IMR-90 (cell line): Measurements from ENCODE around the gene CNST. TPM values are rescaled to one million over a fixed set of nuclear protein-coding genes. Genes with fewer than 3 reads are reported as not detected.

ENCODE experiments used
- ATAC-seq: fragments of 200-7000 bp; cut with Tn5 transposase; 2 replicates; pipeline ENCODE4 v1.9.1; 2020; ENCODE audit warnings: low read depth, mild to moderate bottlenecking, moderate library complexity
- BruUV-seq: library from RNA; stranded (reverse); fragments of 400-500 nt; replicated peaks from 2 replicates; lab custom pipeline; 2021; lab: Mats Ljungman, UMichigan
- CTCF ChIA-PET: fragments of 300-600 bp; formaldehyde crosslinking; extraction: SDS; loops from one replicate; lab custom pipeline; 2021; ENCODE audit warnings: antibody characterized with exemption; lab: Yijun Ruan, JAX
- POLR2A ChIA-PET: fragments of 300-600 bp; sonication (Branson Sonifier 250); formaldehyde crosslinking; loops from one replicate; lab custom pipeline; 2022; ENCODE audit warnings: antibody characterized with exemption; ENCODE audit not compliant: unreplicated experiment; lab: Charles Lee
- DNase-seq: peaks from one replicate; pipeline ENCODE4 v3.0.0; 2013
- H2AFZ ChIP-seq: replicated peaks from 2 replicates; pipeline ENCODE3; 2013; ENCODE audit warnings: low read length, mild to moderate bottlenecking; ENCODE audit not compliant: poor library complexity
- H2AK5ac ChIP-seq: 2 replicates; pipeline ENCODE4 v1.6.1; 2013; ENCODE audit warnings: low read depth, low read length, inconsistent platforms
- H2AK9ac ChIP-seq: replicated peaks from 2 replicates; pipeline ENCODE3; 2013; ENCODE audit warnings: mild to moderate bottlenecking, low read depth, low read length, moderate library complexity; ENCODE audit not compliant: poor library complexity
- H2BK120ac ChIP-seq: 2 replicates; pipeline ENCODE4 v1.6.1; 2013; ENCODE audit warnings: low read depth, low read length, inconsistent platforms
- H2BK15ac ChIP-seq: 3 replicates; pipeline ENCODE4 v1.6.1; 2013; ENCODE audit warnings: low read depth, low read length, inconsistent platforms
- H2BK20ac ChIP-seq: 2 replicates; pipeline ENCODE4 v1.6.1; 2013; ENCODE audit warnings: low read depth, mild to moderate bottlenecking, inconsistent platforms, low read length, moderate library complexity
- H2BK5ac ChIP-seq: 2 replicates; pipeline ENCODE4 v1.6.1; 2013; ENCODE audit warnings: mild to moderate bottlenecking, low read depth, low read length, inconsistent platforms; ENCODE audit not compliant: poor library complexity, severe bottlenecking
- H3K14ac ChIP-seq: replicated peaks from 2 replicates; pipeline ENCODE4 v1.6.1; 2013; ENCODE audit warnings: low read depth, low read length, inconsistent platforms
- H3K18ac ChIP-seq: 2 replicates; pipeline ENCODE4 v1.6.1; 2013; ENCODE audit warnings: low read depth, low read length, control low read depth
- H3K23ac ChIP-seq: 2 replicates; pipeline ENCODE4 v1.6.1; 2013; ENCODE audit warnings: low read depth, low read length, inconsistent platforms
- H3K27ac ChIP-seq: 2 replicates; pipeline ENCODE4 v1.5.1; 2013; ENCODE audit warnings: mild to moderate bottlenecking, control low read depth, low read length; ENCODE audit not compliant: insufficient read depth
- H3K27me3 ChIP-seq: 2 replicates; pipeline ENCODE4 v1.6.1; 2013; ENCODE audit warnings: low read length; ENCODE audit not compliant: control insufficient read depth, insufficient read depth
- H3K36me3 ChIP-seq: 2 replicates; pipeline ENCODE4 v1.6.1; 2013; ENCODE audit warnings: low read length, mixed read lengths; ENCODE audit not compliant: control insufficient read depth, insufficient read depth
- H3K4ac ChIP-seq: 2 replicates; pipeline ENCODE4 v1.6.1; 2013; ENCODE audit warnings: low read depth, low read length, inconsistent platforms
- H3K4me1 ChIP-seq: 2 replicates; pipeline ENCODE4 v1.6.1; 2013; ENCODE audit warnings: low read length, mixed read lengths; ENCODE audit not compliant: control insufficient read depth, insufficient read depth
- H3K4me2 ChIP-seq: 2 replicates; pipeline ENCODE4 v1.6.1; 2013; ENCODE audit warnings: low read depth, mild to moderate bottlenecking, control low read depth, low read length, moderate library complexity
- H3K4me3 ChIP-seq: 2 replicates; pipeline ENCODE4 v1.5.1; 2013; ENCODE audit warnings: low read depth, mild to moderate bottlenecking, control low read depth, low read length, moderate library complexity; ENCODE audit not compliant: insufficient read depth
- H3K56ac ChIP-seq: 2 replicates; pipeline ENCODE4 v1.6.1; 2013; ENCODE audit warnings: low read length, inconsistent platforms; ENCODE audit not compliant: insufficient read depth; ENCODE audit errors: extremely low read depth
- H3K79me1 ChIP-seq, 2 experiments: 2 replicates each; pipeline ENCODE4 v1.6.1; 2013; ENCODE audit warnings: low read length in 2 of 2, inconsistent platforms in 1 of 2, low read depth in 1 of 2
- H3K9ac ChIP-seq: 2 replicates; pipeline ENCODE4 v1.6.1; 2013; ENCODE audit warnings: low read depth, low read length, control low read depth
- H3K9me1 ChIP-seq: 2 replicates; pipeline ENCODE4 v1.6.1; 2013; ENCODE audit warnings: low read length, inconsistent platforms; ENCODE audit not compliant: insufficient read depth
- H3K9me3 ChIP-seq: 2 replicates; pipeline ENCODE4 v1.6.1; 2013; ENCODE audit warnings: low read length; ENCODE audit not compliant: control insufficient read depth, insufficient read depth
- H4K20me1 ChIP-seq: 2 replicates; pipeline ENCODE4 v1.6.1; 2013; ENCODE audit warnings: low read length, inconsistent platforms; ENCODE audit not compliant: insufficient read depth
- H4K5ac ChIP-seq: 2 replicates; pipeline ENCODE4 v1.6.1; 2013; ENCODE audit warnings: mild to moderate bottlenecking, low read depth, low read length, control low read depth
- H4K8ac ChIP-seq, 2 experiments: 2 replicates each; pipeline ENCODE4 v1.6.1; 2013; ENCODE audit warnings: low read depth in 2 of 2, low read length in 2 of 2, control low read depth in 1 of 2, inconsistent platforms in 1 of 2
- H4K91ac ChIP-seq: 2 replicates; pipeline ENCODE4 v1.6.1; 2013; ENCODE audit warnings: low read depth, low read length, inconsistent platforms; ENCODE audit not compliant: insufficient read depth
- CHD1 ChIP-seq: IDR thresholded peaks from 2 replicates; pipeline ENCODE4 v1.6.1; 2012; ENCODE audit warnings: low read depth, low read length, improper control_type of control experiment
- CTCF ChIP-seq: conservative IDR thresholded peaks from 2 replicates; pipeline ENCODE4 v1.5.1; 2012; ENCODE audit warnings: mild to moderate bottlenecking, low read depth, low read length, improper control_type of control experiment
- FOS ChIP-seq: fragments of 150-350 bp; IDR thresholded peaks from 2 replicates; pipeline ENCODE4 v1.6.1; 2016; ENCODE audit warnings: low read depth, low read length
- MAFK ChIP-seq: IDR thresholded peaks from 2 replicates; pipeline ENCODE4 v1.6.1; 2012; ENCODE audit warnings: low read depth, low read length, improper control_type of control experiment
- MAZ ChIP-seq: IDR thresholded peaks from 2 replicates; pipeline ENCODE4 v1.6.1; 2012; ENCODE audit warnings: low read depth, mild to moderate bottlenecking, low read length, improper control_type of control experiment, moderate library complexity, borderline replicate concordance
- MXI1 ChIP-seq: IDR thresholded peaks from 2 replicates; pipeline ENCODE4 v1.6.1; 2012; ENCODE audit warnings: low read depth, mild to moderate bottlenecking, low read length, moderate library complexity, borderline replicate concordance
- NFE2L2 ChIP-seq: fragments of 150-350 bp; IDR thresholded peaks from 2 replicates; pipeline ENCODE4 v1.6.1; 2016; ENCODE audit warnings: low read depth, mild to moderate bottlenecking, low read length
- RAD21 ChIP-seq: IDR thresholded peaks from 2 replicates; pipeline ENCODE4 v1.6.1; 2012; ENCODE audit warnings: low read length, improper control_type of control experiment
- whole genome bisulfite sequencing, 2 experiments: methylation state at CpG; one replicate each; pipeline versions ENCODE4 v1.1.5 to v1.1.7; 2013; ENCODE audit warnings: missing lambda C conversion rate in 2 of 2; ENCODE audit not compliant: insufficient read length in 1 of 2; ENCODE audit errors: extremely low coverage in 2 of 2; 5-methylcytosine and 5-hydroxymethylcytosine counted together
- dilution Hi-C: fragments of 300-500 bp; cut with HindIII; formaldehyde crosslinking; loops from one replicate; pipeline ENCODE4 v1.14.3; 2018; ENCODE audit warnings: low sequenced_read_pairs; ENCODE audit not compliant: unreplicated experiment
- in situ Hi-C: fragments of 300-500 bp; cut with MboI; formaldehyde crosslinking; loops from 3 replicates; pipeline ENCODE4 v1.14.3; 2019; ENCODE audit warnings: low sequenced_read_pairs, inconsistent platforms, mixed read lengths
- intact Hi-C: fragments of 100-400 bp; cut with micrococcal nuclease; formaldehyde crosslinking; loops from 2 replicates; pipeline ENCODE4 v1.10.0; 2022
- polyA plus RNA-seq, 3 experiments: library from polyadenylated mRNA; depleted of rRNA; stranded (reverse); fragments of >200 nt; gene quantifications; 2 replicates each; pipeline ENCODE4 v1.2.3, GENCODE V29; 2012; ENCODE audit warnings: low replicate concordance in 1 of 3
- total RNA-seq: library from RNA; depleted of rRNA; stranded (reverse); fragments of >200 nt; gene quantifications from 2 replicates; pipeline ENCODE4 v1.2.3, GENCODE V29; 2012

Gene CNST
- total and polyA plus RNA-seq, 2 of the 4 experiments (the other 2 are of a cell fraction), result 15.4 to 25.5 TPM

GRCh38 chr1:246677842-246678241 is 111.6 kb downstream of the CNST start:
- in situ Hi-C loops, result loop anchor here (25.0 kb wide), 1 partner anchor 1516 kb away; the partner anchor contains the start of gene KIF26B
- ATAC-seq, result no peak
- H3K9ac ChIP-seq, result no peak overlapping the region
- no peak overlapping the region for H2BK15ac ChIP-seq
- no peak overlapping the region for H4K8ac ChIP-seq
- no peaks in the 10 kb centered on the region for H3K27me3 ChIP-seq
- H2BK120ac ChIP-seq, result no peak overlapping the region
- no peak overlapping the region for H2BK20ac ChIP-seq
- no peak overlapping the region for H3K4ac ChIP-seq
- no peak overlapping the region for H3K4me2 ChIP-seq
- no peak overlapping the region for H4K5ac ChIP-seq
- no peak overlapping the region for H3K4me3 ChIP-seq
- dilution Hi-C loops, result no loop called here
- intact Hi-C loops, result no loop called here
- no peak overlapping the region for H3K18ac ChIP-seq
- BruUV-seq, result no TSS peak
- POLR2A ChIA-PET, result no interaction called here
- H3K56ac ChIP-seq, result no peak overlapping the region
- H3K4me1 ChIP-seq, result peaks cover 4% of the 10 kb centered on the region; the same call in 1 of the 2 replicates
- H3K9me3 ChIP-seq, result no peaks in the 10 kb centered on the region
- no peaks in the 10 kb centered on the region for H4K20me1 ChIP-seq
- no peak overlapping the region for H2AK5ac ChIP-seq
- H3K27ac ChIP-seq, result no peak overlapping the region
- no peak overlapping the region for H2BK5ac ChIP-seq
- no CpG with 5 or more reads among the region's 2 CpGs for WGBS, 2 experiments
- H2AK9ac ChIP-seq, result no peak overlapping the region
- TF ChIP-seq CTCF, result no peak
- TF ChIP-seq MAZ, result no peak
- no peak for TF ChIP-seq MAFK
- TF ChIP-seq RAD21, result no peak
- TF ChIP-seq CHD1, result no peak
- no peak for TF ChIP-seq MXI1
- no peak for TF ChIP-seq FOS
- no peak for TF ChIP-seq NFE2L2
- H3K23ac ChIP-seq, result no peak overlapping the region
- CTCF ChIA-PET, result no interaction called here
- no peaks in the 10 kb centered on the region for H3K36me3 ChIP-seq
- no peak overlapping the region for H2AFZ ChIP-seq
- DNase-seq, result no peak
- H4K91ac ChIP-seq, result no peak overlapping the region
- no peaks in the 10 kb centered on the region; a peak in 1 of 4 replicates for H3K79me1 ChIP-seq
- no peak overlapping the region for H3K14ac ChIP-seq
- peaks cover 8% of the 10 kb centered on the region for H3K9me1 ChIP-seq
